Measurements from ENCODE around the gene DNAI1. TPM values are rescaled to one million over a fixed set of nuclear protein-coding genes. Genes with fewer than 3 reads are reported as not detected.

Gene DNAI1
- under 1 TPM in 1 of 2 experiments, not detected in 1; 0.34 TPM for total RNA-seq

GRCh38 chr9:34458013-34458958 lies at the start of gene DNAI1, which contains the start of gene FAM219A:
DNAI1 (plus strand) TSS chr9:34458805; CDS start chr9:34459006, 201 bp downstream.
FAM219A (minus strand) TSS chr9:34458570; CDS start chr9:34458263, 307 bp downstream.
- H3K27ac Mint-ChIP-seq = peak within 1 kb of the TSS; percentile 75
- CTCF ChIA-PET = interaction anchor here (0.7 kb wide), 2 partner anchors 13 to 14 kb away, joined by 3 read pairs; no protein-coding TSS in a partner anchor
- POLR2A ChIA-PET = interaction anchor here (0.6 to 1.0 kb wide), 2 partner anchors 9 to 180 kb away, joined by 3 to 4 read pairs; partner anchors contain the start of gene SIGMAR1
- intact Hi-C loops (cut with DNase I, micrococcal nuclease) = loop anchor here (1.0 to 10.0 kb wide), 23 partner anchors 42 to 1354 kb away; partner anchors contain the start of genes RPP25L (in 2 of the 2), SIGMAR1 (in 2 of the 2), B4GALT1 (in 1 of the 2) and CREB3 (in 1 of the 2)
- H3K4me3 Mint-ChIP-seq = peak within 1 kb of the TSS; percentile 84
- no peaks in the 10 kb centered on the region for H3K9me3 Mint-ChIP-seq (ENCODE audit: low read depth)
- peak; percentile 92 for ATAC-seq
- H3K4me1 Mint-ChIP-seq = peaks cover 45% of the 10 kb centered on the region
- no peaks in the 10 kb centered on the region for H3K36me3 Mint-ChIP-seq (ENCODE audit: low read depth)
- DNase-seq = peak; percentile 99
- peaks cover 9% of the 10 kb centered on the region for H3K27me3 Mint-ChIP-seq

- ATAC-seq (no peak), DNase-seq (no peak)
- ChIA-PET POLR2A (no interaction called here), CTCF (interaction anchor here (1.0 kb wide), 1 partner anchor 91 kb away, joined by 3 read pairs; no protein-coding TSS in a partner anchor)
- Mint-ChIP-seq H3K4me1 (no peaks in the 10 kb centered on the region), H3K27me3 (no peaks in the 10 kb centered on the region), H3K36me3 (ENCODE audit: low read depth) (no peaks in the 10 kb centered on the region), H3K4me3 (no peak overlapping the region), H3K27ac (no peak overlapping the region), H3K9me3 (ENCODE audit: low read depth) (no peaks in the 10 kb centered on the region)
- intact Hi-C loops (cut with DNase I, micrococcal nuclease) = no loop called here
These were observed 49.5 kb upstream of the DNAI1 start for GRCh38 chr9:34409154-34409553.

GRCh38 chr9:34412336-34412735 lies 46.3 kb upstream of the DNAI1 start:
- DNase-seq (no peak), ATAC-seq (no peak)
- Mint-ChIP-seq H3K27ac (no peak overlapping the region), H3K9me3 (ENCODE audit: low read depth) (no peaks in the 10 kb centered on the region), H3K27me3 (no peaks in the 10 kb centered on the region), H3K4me3 (no peak overlapping the region), H3K4me1 (no peaks in the 10 kb centered on the region), H3K36me3 (ENCODE audit: low read depth) (no peaks in the 10 kb centered on the region)
- intact Hi-C loops (cut with DNase I, micrococcal nuclease) = loop anchor here in 1 of 2 experiments (5.0 kb wide), 1 partner anchor 80 kb away; no protein-coding TSS in a partner anchor
- CTCF ChIA-PET = interaction anchor here (1.2 to 2.2 kb wide), 2 partner anchors 8 to 19 kb away, joined by 3 to 15 read pairs; no protein-coding TSS in a partner anchor
- POLR2A ChIA-PET = no interaction called here

- no peak overlapping the region for H3K4me3 Mint-ChIP-seq
- H3K36me3 Mint-ChIP-seq (ENCODE audit: low read depth) = no peaks in the 10 kb centered on the region
- ATAC-seq (peak; percentile 53), DNase-seq (peak; percentile 72)
- H3K4me1 Mint-ChIP-seq = no peaks in the 10 kb centered on the region
- no peaks in the 10 kb centered on the region for H3K27me3 Mint-ChIP-seq
- H3K27ac Mint-ChIP-seq = no peak overlapping the region
- ChIA-PET CTCF (interaction anchor here (0.5 to 2.2 kb wide), 3 partner anchors 9 to 1108 kb away, joined by 3 to 15 read pairs (median 3); no protein-coding TSS in a partner anchor), POLR2A (no interaction called here)
- H3K9me3 Mint-ChIP-seq (ENCODE audit: low read depth) = no peaks in the 10 kb centered on the region
- intact Hi-C loops (cut with DNase I, micrococcal nuclease) = loop anchor here in 1 of 2 experiments (5.0 kb wide), 1 partner anchor 79 kb away; no protein-coding TSS in a partner anchor
These were observed 45.3 kb upstream of the DNAI1 start for GRCh38 chr9:34413231-34413852.

- peak overlapping the region; percentile 19 for H3K27ac Mint-ChIP-seq
- ChIA-PET POLR2A (no interaction called here), CTCF (interaction anchor here (0.6 to 3.9 kb wide), 4 partner anchors 14 to 322 kb away, joined by 3 to 26 read pairs (median 4); no protein-coding TSS in a partner anchor)
- no peaks in the 10 kb centered on the region for H3K9me3 Mint-ChIP-seq (ENCODE audit: low read depth)
- no peaks in the 10 kb centered on the region for H3K4me1 Mint-ChIP-seq
- ATAC-seq (no peak), DNase-seq (no peak)
- H3K27me3 Mint-ChIP-seq = no peaks in the 10 kb centered on the region
- H3K36me3 Mint-ChIP-seq (ENCODE audit: low read depth) = no peaks in the 10 kb centered on the region
- intact Hi-C loops (cut with DNase I, micrococcal nuclease) = no loop called here
- H3K4me3 Mint-ChIP-seq = no peak overlapping the region
These were observed 40.9 kb upstream of the DNAI1 start for GRCh38 chr9:34417734-34418133.

- intact Hi-C loops (cut with DNase I, micrococcal nuclease) = no loop called here
- Mint-ChIP-seq H3K36me3 (ENCODE audit: low read depth) (no peaks in the 10 kb centered on the region), H3K27me3 (no peaks in the 10 kb centered on the region), H3K4me1 (no peaks in the 10 kb centered on the region), H3K27ac (no peak overlapping the region), H3K4me3 (no peak overlapping the region), H3K9me3 (ENCODE audit: low read depth) (no peaks in the 10 kb centered on the region)
- ChIA-PET POLR2A (no interaction called here), CTCF (interaction anchor here (0.6 to 1.8 kb wide), 3 partner anchors 16 to 184 kb away, joined by 4 to 10 read pairs (median 4); no protein-coding TSS in a partner anchor)
- no peak for DNase-seq
- ATAC-seq = no peak
These were observed 38.7 kb upstream of the DNAI1 start for GRCh38 chr9:34419716-34420504.

GRCh38 chr9:34426347-34427074 lies 32.1 kb upstream of the DNAI1 start:
- intact Hi-C loops (cut with DNase I, micrococcal nuclease) = no loop called here
- H3K36me3 Mint-ChIP-seq (ENCODE audit: low read depth) = no peaks in the 10 kb centered on the region
- ATAC-seq (no peak), DNase-seq (no peak)
- no peak overlapping the region for H3K27ac Mint-ChIP-seq
- no peaks in the 10 kb centered on the region for H3K27me3 Mint-ChIP-seq
- ChIA-PET CTCF (no interaction called here), POLR2A (no interaction called here)
- H3K4me1 Mint-ChIP-seq = no peaks in the 10 kb centered on the region
- H3K4me3 Mint-ChIP-seq = no peak overlapping the region
- no peaks in the 10 kb centered on the region for H3K9me3 Mint-ChIP-seq (ENCODE audit: low read depth)

GRCh38 chr9:34428325-34428958 lies 30.2 kb upstream of the DNAI1 start:
- no peaks in the 10 kb centered on the region for H3K36me3 Mint-ChIP-seq (ENCODE audit: low read depth)
- ATAC-seq = no peak
- no peak overlapping the region for H3K27ac Mint-ChIP-seq
- no peaks in the 10 kb centered on the region for H3K4me1 Mint-ChIP-seq
- no peaks in the 10 kb centered on the region for H3K27me3 Mint-ChIP-seq
- no peak for DNase-seq
- ChIA-PET CTCF (interaction anchor here (0.7 to 2.0 kb wide), 4 partner anchors 11 to 135 kb away, joined by 3 to 11 read pairs (median 4); no protein-coding TSS in a partner anchor), POLR2A (no interaction called here)
- H3K9me3 Mint-ChIP-seq (ENCODE audit: low read depth) = no peaks in the 10 kb centered on the region
- H3K4me3 Mint-ChIP-seq = no peak overlapping the region
- intact Hi-C loops (cut with DNase I, micrococcal nuclease) = no loop called here

- Mint-ChIP-seq H3K27ac (no peak overlapping the region), H3K4me1 (no peaks in the 10 kb centered on the region), H3K27me3 (no peaks in the 10 kb centered on the region), H3K9me3 (ENCODE audit: low read depth) (no peaks in the 10 kb centered on the region), H3K4me3 (no peak overlapping the region), H3K36me3 (ENCODE audit: low read depth) (no peaks in the 10 kb centered on the region)
- ATAC-seq = no peak
- CTCF ChIA-PET = interaction anchor here (0.5 to 2.4 kb wide), 9 partner anchors 19 to 1266 kb away, joined by 3 to 8 read pairs (median 3); no protein-coding TSS in a partner anchor
- peak; percentile 43 for DNase-seq
- POLR2A ChIA-PET = no interaction called here
- intact Hi-C loops (cut with DNase I, micrococcal nuclease) = no loop called here
These were observed 27.7 kb upstream of the DNAI1 start for GRCh38 chr9:34430843-34431437.
